HG03521 (cell line): ENCODE results near the gene RNF223.
"Not testable (repeated sequence)": the region's sequence is repeated elsewhere in the genome, so short reads cannot be mapped to it uniquely, and the experiment has no call there.

Experiments
- ATAC-seq: cut with Tn5 transposase; IDR thresholded peaks from one replicate; pipeline ENCODE4 v1.9.1; 2021; ENCODE audit warnings: mild to moderate bottlenecking, moderate library complexity; ENCODE audit not compliant: unreplicated experiment

The RNF223 gene

DNA sequence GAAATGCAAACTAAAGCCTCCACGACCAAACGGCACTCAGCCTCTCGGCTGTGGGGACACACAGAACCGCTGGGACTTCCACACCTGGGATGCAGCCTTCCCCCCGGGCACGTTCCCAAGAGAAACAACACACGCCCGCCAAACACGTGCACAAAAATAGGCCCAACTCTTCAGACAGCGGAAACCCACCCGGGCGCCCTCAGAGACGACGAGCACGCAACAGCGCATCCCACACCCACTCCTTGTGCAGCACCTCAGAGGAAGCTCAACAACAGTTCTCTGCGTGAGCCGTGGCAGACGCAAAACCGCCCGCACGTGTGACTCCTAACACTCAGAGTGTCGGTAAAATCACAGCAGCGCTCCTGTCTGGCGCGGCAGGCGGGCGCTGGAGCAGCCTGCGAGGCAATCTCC is 36.5 kb upstream of the RNF223 start:
- no peak for ATAC-seq

DNA sequence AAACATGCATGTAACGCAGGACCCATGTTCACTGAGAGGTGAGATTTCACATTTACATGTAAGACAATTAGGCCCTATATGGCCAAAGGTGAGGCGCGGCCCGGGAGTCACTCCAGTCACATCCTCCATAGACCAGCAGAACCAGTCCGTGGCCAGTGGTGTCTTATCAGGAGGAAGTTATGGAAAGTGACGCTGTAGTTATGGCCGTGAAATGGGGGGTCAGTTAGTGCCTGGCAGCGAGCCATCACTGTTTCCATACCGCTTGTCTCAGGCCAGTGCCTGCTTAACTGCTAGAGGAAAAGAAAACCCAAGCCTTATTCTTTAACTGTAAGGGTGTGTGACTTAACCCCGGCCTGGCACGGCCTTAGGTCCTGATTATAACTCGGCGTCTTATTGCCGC is 35.6 kb upstream of the RNF223 start:
- ATAC-seq: no peak

- no peak for ATAC-seq
Measured at GRCh38 chr1:1106510-1107221, 32.6 kb upstream of the RNF223 start.

DNA sequence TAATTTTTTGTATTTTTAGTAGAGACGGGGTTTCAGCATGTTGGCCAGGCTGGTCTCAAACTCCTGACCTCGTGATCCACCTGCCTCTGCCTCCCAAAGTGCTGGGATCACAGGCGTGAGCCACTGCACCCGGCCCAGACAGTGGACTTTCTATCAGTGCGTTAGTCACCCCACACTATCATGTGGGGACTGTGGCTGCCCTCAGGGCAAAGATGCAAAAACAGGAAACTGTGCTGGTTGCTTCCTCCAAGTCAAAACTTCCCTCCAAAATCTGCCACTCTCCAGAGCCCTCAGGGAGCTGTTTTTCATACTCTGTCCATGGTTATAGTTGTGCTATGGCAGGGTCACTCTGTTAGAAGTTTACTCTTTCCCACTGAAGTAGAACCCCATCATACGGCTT is 30.0 kb upstream of the RNF223 start:
- ATAC-seq: not testable (repeated sequence)

DNA sequence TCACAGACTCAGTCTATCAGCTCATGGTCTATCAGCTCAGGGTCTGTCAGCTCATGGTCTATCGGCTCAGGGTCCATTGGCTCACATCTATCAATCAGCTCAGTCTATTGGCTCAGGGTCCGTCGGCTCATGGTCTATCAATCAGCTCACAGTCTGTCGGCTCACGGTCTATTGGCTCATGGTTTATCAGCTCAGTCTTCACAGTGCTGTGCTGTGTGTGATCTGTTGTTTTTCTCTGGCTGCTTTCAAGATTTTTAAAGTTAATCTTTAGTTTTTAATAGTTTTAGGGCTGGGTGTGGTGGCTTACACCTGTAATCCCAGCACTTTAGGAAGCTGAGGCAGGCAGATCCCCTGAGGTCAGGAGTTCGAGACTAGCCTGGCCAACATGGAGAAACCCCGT is 27.4 kb upstream of the RNF223 start:
- no peak for ATAC-seq

DNA sequence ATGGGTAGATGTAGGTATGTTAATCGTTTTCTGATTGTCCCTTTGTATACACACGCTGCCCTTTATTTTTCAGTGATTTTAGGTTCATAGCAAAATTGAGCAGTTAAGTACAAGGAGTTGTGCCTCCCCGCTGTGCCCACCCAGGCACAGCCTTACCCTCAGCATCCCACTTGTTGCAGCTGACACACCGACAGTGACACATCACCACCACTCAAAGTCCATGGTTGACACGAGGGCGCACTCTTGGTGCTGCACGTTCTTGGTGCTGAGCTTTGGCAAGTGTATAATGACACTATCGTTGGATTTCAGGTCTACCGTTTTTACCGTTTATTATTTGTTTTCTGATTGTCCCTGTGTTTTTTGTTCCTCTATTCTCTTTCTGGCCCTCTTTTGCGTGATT is 26.2 kb upstream of the RNF223 start:
- no peak for ATAC-seq

DNA sequence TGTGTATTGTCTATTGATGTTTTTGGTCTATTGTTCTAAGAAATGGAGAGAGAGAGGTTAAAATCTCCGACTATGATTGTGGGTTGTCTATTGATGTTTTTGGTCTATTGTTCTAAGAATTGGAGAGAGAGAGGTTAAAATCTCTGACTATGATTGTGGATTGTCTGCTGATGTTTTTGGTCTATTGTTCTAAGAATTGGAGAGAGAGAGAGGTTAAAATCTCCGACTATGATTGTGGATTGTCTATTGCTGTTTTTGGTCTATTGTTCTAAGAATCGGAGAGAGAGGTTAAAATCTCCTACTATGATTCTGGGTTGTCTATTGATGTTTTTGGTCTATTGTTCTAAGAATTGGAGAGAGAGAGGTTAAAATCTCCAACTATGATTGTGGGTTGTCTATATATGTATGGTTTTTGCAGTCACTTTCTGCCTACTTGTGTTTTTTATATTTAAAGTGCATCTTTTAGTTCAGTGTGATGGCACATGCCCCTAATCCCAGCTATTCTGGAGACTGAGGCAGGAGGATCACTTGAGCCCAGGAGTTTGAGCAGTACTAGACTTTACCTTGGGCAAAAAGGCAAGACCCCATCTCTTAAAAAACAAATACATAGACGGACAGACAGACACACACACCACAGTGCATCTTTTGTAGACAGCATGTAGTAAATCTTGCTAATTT is 25.5 kb upstream of the RNF223 start:
- no peak for ATAC-seq

GRCh38 chr1:1098681-1099421 is 24.7 kb upstream of the RNF223 start:
- ATAC-seq: no peak

DNA sequence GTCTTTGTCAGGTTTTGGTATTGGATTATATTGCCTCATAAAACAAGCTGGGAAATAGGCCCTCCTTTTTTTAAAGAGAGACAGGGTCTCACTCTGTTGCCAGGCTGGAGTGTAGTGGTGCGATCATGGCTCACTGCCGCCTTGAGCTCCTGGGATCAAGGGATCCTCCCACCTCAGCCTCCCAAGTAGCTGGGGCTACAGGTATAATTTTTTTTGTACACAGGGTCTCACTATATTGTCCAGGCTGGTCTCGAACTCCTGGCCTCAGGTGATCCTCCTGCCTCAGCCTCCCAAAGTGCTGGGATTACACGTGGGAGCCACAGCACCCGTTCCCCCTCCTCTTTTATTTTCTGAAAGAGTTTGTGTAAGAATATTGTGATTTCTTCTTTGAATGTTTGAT is 22.0 kb upstream of the RNF223 start:
- ATAC-seq: not testable (repeated sequence)

- no peak for ATAC-seq
Measured at GRCh38 chr1:1094981-1095380, 20.9 kb upstream of the RNF223 start.

GRCh38 chr1:1093610-1093943 is 19.5 kb upstream of the RNF223 start:
- ATAC-seq: no peak

DNA sequence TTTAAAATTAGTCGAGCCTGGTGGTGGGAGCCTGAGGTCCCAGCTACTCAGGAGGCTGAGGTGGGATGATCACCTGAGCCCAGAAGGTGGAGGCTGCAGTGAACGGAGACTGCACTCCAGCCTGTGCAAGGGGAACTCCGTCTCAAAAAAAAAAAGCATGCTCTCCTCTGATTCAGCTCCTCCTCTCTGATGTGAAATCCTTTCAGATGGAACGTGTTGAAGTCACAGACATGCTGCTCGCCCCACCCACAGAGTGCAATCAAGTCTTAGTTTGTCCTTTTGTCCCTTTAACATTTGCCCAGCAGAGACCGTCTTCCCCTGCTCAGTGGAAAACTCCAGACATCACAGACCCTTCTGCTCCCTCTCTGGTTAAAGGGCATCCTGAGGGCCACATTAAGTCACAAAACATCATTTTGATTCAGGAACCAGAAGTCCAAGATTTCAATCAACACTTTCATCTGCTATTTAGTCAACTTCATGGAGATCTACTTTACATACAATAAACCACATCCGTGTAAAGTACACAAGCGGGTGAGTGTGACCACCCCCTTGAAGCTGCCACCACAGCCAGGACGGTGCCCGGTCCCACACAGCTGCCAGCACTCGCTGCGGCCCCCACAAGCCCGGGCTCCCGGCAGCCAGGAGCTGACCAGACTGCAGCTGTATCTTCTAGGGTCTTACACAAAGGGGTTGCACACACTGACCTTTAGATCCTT is 18.9 kb upstream of the RNF223 start:
- ATAC-seq: no peak

GRCh38 chr1:1092149-1092855 is 18.2 kb upstream of the RNF223 start:
- ATAC-seq: no peak

GRCh38 chr1:1091344-1092148 is 17.4 kb upstream of the RNF223 start:
- no peak for ATAC-seq

GRCh38 chr1:1090424-1091343 is 16.6 kb upstream of the RNF223 start:
- no peak for ATAC-seq

DNA sequence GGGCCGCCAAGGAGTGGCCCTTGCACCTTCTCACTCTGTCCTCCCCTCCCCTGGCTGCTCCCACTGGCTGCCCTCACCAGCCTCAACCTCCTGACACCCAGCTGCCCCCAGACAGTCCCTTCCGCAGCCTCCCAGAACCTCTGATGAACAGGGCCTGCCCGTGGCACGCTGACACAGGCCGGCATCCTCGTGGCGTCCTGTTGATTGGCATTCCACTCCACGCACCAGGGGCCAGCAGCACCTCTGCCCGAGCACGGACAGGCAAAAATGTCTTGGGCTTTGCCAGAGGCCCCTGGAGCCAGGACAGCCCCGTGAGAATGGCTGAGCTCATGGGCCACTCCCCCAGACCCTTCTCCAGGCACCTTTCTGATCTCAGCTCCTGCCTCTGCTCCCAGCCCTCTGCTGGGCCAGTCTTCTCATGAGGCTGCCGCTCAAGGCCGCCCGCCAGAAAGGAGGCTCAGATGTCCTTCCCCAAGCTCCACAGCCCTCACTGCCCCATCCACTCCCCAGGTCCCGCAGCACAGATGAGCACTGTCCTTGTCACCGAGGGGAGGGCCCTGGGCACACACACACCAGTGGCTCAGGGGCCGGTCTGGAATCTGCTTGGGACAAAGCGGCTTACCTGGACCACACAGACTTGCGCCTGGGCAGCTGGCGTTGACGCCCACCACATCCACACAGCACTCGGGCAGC is 15.8 kb upstream of the RNF223 start:
- no peak for ATAC-seq

GRCh38 chr1:1088801-1089680 is 14.9 kb upstream of the RNF223 start:
- no peak for ATAC-seq
